ENCODE results near the gene FANCF. TPM values are rescaled to one million over a fixed set of nuclear protein-coding genes. Genes with fewer than 3 reads are reported as not detected.

Gene FANCF
- total RNA-seq, 1 experiment from 2014 or later, result 5.2 TPM

DNA sequence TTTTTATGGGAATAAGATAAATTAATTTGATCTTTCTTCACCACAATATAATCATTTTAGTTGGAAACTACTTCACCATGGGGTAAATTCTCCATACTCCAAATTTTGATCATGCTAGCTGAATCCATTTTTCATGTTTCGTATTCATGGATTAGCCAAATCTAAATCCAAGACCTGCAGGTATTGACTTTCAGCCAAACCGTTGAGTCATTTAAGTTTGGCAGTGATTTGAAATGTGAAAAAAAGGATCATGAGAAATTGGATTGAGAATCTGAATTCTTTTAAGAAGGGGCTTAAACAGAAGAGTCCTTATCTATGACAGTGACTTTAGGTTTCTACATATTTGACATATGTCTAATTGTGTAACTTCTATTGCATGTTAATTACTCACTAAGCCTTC, 46.1 kb upstream of the FANCF start:
- no peak for ATAC-seq

More for the DNA sequence above, 46.1 kb upstream of the FANCF start:
- TF ChIP-seq POLR2AphosphoS5 (IDR thresholded peaks at IDR 0.05; ENCODE audit: low read depth, low read length), result no peak
- no peak for TF ChIP-seq JUND (IDR thresholded peaks at IDR 0.05)
- TF ChIP-seq POLR2A (IDR thresholded peaks at IDR 0.05; ENCODE audit: borderline replicate concordance, extremely low read depth, insufficient read depth, insufficient read length), result no peak
- no peak for TF ChIP-seq CEBPB (IDR thresholded peaks at IDR 0.05; ENCODE audit: low read depth)
- TF ChIP-seq EGR1 (IDR thresholded peaks at IDR 0.05; ENCODE audit: low read depth), result no peak
- no peak for TF ChIP-seq EZH2phosphoT487 (IDR thresholded peaks at IDR 0.05; ENCODE audit: borderline replicate concordance)
- TF ChIP-seq, protein P1, sequence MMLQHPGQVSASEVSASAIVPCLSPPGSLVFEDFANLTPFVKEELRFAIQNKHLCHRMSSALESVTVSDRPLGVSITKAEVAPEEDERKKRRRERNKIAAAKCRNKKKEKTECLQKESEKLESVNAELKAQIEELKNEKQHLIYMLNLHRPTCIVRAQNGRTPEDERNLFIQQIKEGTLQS (IDR thresholded peaks at IDR 0.05), result no peak
- no peak for TF ChIP-seq SIN3A (IDR thresholded peaks at IDR 0.05; ENCODE audit: low read depth)
- TF ChIP-seq YY1 (IDR thresholded peaks at IDR 0.05; ENCODE audit: extremely low read depth, insufficient replicate concordance, low read depth, low read length), result no peak
- TF ChIP-seq, protein P2, sequence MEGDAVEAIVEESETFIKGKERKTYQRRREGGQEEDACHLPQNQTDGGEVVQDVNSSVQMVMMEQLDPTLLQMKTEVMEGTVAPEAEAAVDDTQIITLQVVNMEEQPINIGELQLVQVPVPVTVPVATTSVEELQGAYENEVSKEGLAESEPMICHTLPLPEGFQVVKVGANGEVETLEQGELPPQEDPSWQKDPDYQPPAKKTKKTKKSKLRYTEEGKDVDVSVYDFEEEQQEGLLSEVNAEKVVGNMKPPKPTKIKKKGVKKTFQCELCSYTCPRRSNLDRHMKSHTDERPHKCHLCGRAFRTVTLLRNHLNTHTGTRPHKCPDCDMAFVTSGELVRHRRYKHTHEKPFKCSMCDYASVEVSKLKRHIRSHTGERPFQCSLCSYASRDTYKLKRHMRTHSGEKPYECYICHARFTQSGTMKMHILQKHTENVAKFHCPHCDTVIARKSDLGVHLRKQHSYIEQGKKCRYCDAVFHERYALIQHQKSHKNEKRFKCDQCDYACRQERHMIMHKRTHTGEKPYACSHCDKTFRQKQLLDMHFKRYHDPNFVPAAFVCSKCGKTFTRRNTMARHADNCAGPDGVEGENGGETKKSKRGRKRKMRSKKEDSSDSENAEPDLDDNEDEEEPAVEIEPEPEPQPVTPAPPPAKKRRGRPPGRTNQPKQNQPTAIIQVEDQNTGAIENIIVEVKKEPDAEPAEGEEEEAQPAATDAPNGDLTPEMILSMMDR (IDR thresholded peaks at IDR 0.05 in 2 of 3, conservative IDR thresholded peaks at IDR 0.05 in 1 of 3; ENCODE audit: borderline replicate concordance in 1 of 3, insufficient read depth in 1 of 3, low read depth in 2 of 3, low read length in 2 of 3), result no peak
- no peak for TF ChIP-seq ZNF274 (IDR thresholded peaks at IDR 0.05; ENCODE audit: low read depth, low read length)
- TF ChIP-seq, protein P3, sequence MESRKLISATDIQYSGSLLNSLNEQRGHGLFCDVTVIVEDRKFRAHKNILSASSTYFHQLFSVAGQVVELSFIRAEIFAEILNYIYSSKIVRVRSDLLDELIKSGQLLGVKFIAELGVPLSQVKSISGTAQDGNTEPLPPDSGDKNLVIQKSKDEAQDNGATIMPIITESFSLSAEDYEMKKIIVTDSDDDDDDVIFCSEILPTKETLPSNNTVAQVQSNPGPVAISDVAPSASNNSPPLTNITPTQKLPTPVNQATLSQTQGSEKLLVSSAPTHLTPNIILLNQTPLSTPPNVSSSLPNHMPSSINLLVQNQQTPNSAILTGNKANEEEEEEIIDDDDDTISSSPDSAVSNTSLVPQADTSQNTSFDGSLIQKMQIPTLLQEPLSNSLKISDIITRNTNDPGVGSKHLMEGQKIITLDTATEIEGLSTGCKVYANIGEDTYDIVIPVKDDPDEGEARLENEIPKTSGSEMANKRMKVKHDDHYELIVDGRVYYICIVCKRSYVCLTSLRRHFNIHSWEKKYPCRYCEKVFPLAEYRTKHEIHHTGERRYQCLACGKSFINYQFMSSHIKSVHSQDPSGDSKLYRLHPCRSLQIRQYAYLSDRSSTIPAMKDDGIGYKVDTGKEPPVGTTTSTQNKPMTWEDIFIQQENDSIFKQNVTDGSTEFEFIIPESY (IDR thresholded peaks at IDR 0.05; ENCODE audit: extremely low read depth, insufficient replicate concordance, low read length), result no peak
- no peak for TF ChIP-seq SRF (IDR thresholded peaks at IDR 0.05; ENCODE audit: low read depth)
- TF ChIP-seq, protein P4, sequence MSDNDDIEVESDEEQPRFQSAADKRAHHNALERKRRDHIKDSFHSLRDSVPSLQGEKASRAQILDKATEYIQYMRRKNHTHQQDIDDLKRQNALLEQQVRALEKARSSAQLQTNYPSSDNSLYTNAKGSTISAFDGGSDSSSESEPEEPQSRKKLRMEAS (IDR thresholded peaks at IDR 0.05), result no peak
- TF ChIP-seq TCF7L2 (IDR thresholded peaks at IDR 0.05; ENCODE audit: borderline replicate concordance, extremely low read depth, insufficient read depth, insufficient read length), result no peak
- H3K27me3 ChIP-seq (ENCODE audit: insufficient read depth, low read length), result peaks cover 27% of the 10 kb centered on the region
- no TSS peak for BruUV-seq (replicated peaks)
- no peaks in the 10 kb centered on the region for H3K4me1 ChIP-seq (ENCODE audit: control insufficient read depth in 1 of 2, insufficient read depth in 2 of 2, low read length in 2 of 2)
- no peaks in the 10 kb centered on the region for H3K9me3 ChIP-seq (ENCODE audit: control insufficient read depth in 1 of 2, insufficient read depth in 1 of 2, low read depth in 1 of 2, low read length in 2 of 2)
- POLR2A ChIA-PET, result no interaction called here
- no peak overlapping the region for H3K27ac ChIP-seq (ENCODE audit: low read depth, low read length)
- H2AFZ ChIP-seq (ENCODE audit: low read depth, low read length, poor library complexity, severe bottlenecking), result no peak overlapping the region
- no peaks in the 10 kb centered on the region for H3K79me2 ChIP-seq (ENCODE audit: insufficient read depth, low read length)
- intact Hi-C loops (cut with micrococcal nuclease), result loop anchor here (5.0 kb wide), 1 partner anchor 106 kb away; no protein-coding TSS in a partner anchor
- no peaks in the 10 kb centered on the region for H3K36me3 ChIP-seq (ENCODE audit: control insufficient read depth in 1 of 2, insufficient read depth in 2 of 2, low read length in 2 of 2)
- H3K9ac ChIP-seq (ENCODE audit: low read length), result no peak overlapping the region
- no peak overlapping the region for H3K4me3 ChIP-seq (replicated peaks in 1 of 2; ENCODE audit: low read depth in 1 of 2, low read length in 2 of 2)
- H3K4me2 ChIP-seq (ENCODE audit: low read length), result no peak overlapping the region
- no peak for DNase-seq (ENCODE audit: low read depth, low spot score)
- CTCF ChIA-PET, result no interaction called here
- RAD21 ChIA-PET (ENCODE audit: low non-redundant PET in 1 of 2, low total read pairs in 2 of 2, uncharacterized antibody in 2 of 2, unreplicated experiment in 2 of 2), result no interaction called here
- no peaks in the 10 kb centered on the region for H4K20me1 ChIP-seq (ENCODE audit: insufficient read depth)
- H3K9me2 ChIP-seq (ENCODE audit: insufficient read depth), result no peaks in the 10 kb centered on the region

All from HCT116 (cell line).